HEK293 (cell line): Measurements from ENCODE around the gene PRDM15.

Source experiments
- CTCF ChIA-PET: fragments of 350-600 bp; formaldehyde crosslinking; extraction: SDS; loops from one replicate; lab custom pipeline; 2021; ENCODE audit warnings: antibody characterized with exemption; lab: Yijun Ruan, JAX
- POLR2A ChIA-PET: fragments of 300-600 bp; formaldehyde crosslinking; extraction: SDS; loops from one replicate; lab custom pipeline; 2020; ENCODE audit warnings: antibody characterized with exemption, inconsistent platforms; lab: Yijun Ruan, JAX
- H3K27ac ChIP-seq: fragments of 200-500 bp; sonication (Bioruptor generic); 2 replicates; pipeline ENCODE4 v1.5.1; 2014; ENCODE audit warnings: low read depth, low read length, control low read depth, inconsistent platforms; ENCODE audit errors: extremely low read depth
- H3K36me3 ChIP-seq, 2 experiments: fragments of 200-500 bp in 1 of 2; sonication (Bioruptor generic) in 1 of 2; 1 replicate in 1 of 2; 2 replicates in 1 of 2; pipeline ENCODE4 v1.5.1; 2014 to 2017; ENCODE audit warnings: inconsistent platforms in 2 of 2, low read length in 2 of 2; ENCODE audit not compliant: control insufficient read depth in 2 of 2, insufficient read depth in 1 of 2
- H3K4me1 ChIP-seq: fragments of 200-500 bp; sonication (Bioruptor generic); 2 replicates; pipeline ENCODE4 v1.5.1; 2014; ENCODE audit warnings: mild to moderate bottlenecking, low read length, inconsistent platforms; ENCODE audit not compliant: control insufficient read depth, insufficient read depth
- H3K4me3 ChIP-seq: 2 replicates; pipeline ENCODE4 v1.5.1; 2011; ENCODE audit warnings: low read depth, mild to moderate bottlenecking, control low read depth, low read length, moderate library complexity
- H3K9me3 ChIP-seq: fragments of 200-500 bp; sonication (Bioruptor generic); 2 replicates; pipeline ENCODE4 v1.5.1; 2014; ENCODE audit warnings: low read depth, low read length, inconsistent platforms; ENCODE audit not compliant: control insufficient read depth, insufficient read depth
- BCL11B ChIP-seq: fragments of 450-650 bp; formaldehyde crosslinking; IDR thresholded peaks from 2 replicates; pipeline ENCODE4 v1.5.1; 2016; ENCODE audit warnings: low read depth, missing biosample characterization, missing genetic modification characterization
- GLI2 ChIP-seq: fragments of 450-650 bp; formaldehyde crosslinking; IDR thresholded peaks from 2 replicates; pipeline ENCODE4; 2017; ENCODE audit warnings: missing biosample characterization, missing genetic modification characterization, low read depth, borderline replicate concordance
- HOXC10 ChIP-seq: sonication (generic); formaldehyde crosslinking; IDR thresholded peaks from 2 replicates; pipeline ENCODE4 v1.8.1; 2023; ENCODE audit warnings: mild to moderate bottlenecking, missing genetic modification reagents
- IKZF3 ChIP-seq: fragments of 450-650 bp; IDR thresholded peaks from 2 replicates; pipeline ENCODE4 v1.5.0; 2018; ENCODE audit warnings: missing biosample characterization, mild to moderate bottlenecking, missing genetic modification characterization, moderate library complexity
- MEIS1 ChIP-seq: sonication (generic); formaldehyde crosslinking; IDR thresholded peaks from 2 replicates; pipeline ENCODE4 v1.8.1; 2022; ENCODE audit warnings: missing genetic modification reagents, mild to moderate bottlenecking, borderline replicate concordance
- MYNN ChIP-seq: fragments of 450-650 bp; formaldehyde crosslinking; IDR thresholded peaks from 2 replicates; pipeline ENCODE4 v1.5.1; 2016; ENCODE audit warnings: missing biosample characterization, missing genetic modification characterization, borderline replicate concordance
- PRDM10 ChIP-seq: fragments of 450-650 bp; formaldehyde crosslinking; IDR thresholded peaks from 2 replicates; pipeline ENCODE4 v1.5.1; 2016; ENCODE audit warnings: missing biosample characterization, missing genetic modification characterization
- PRDM6 ChIP-seq: fragments of 450-650 bp; formaldehyde crosslinking; IDR thresholded peaks from 2 replicates; pipeline ENCODE4 v1.5.1; 2017; ENCODE audit warnings: missing biosample characterization, missing genetic modification characterization
- REPIN1 ChIP-seq: fragments of 450-650 bp; formaldehyde crosslinking; IDR thresholded peaks from 2 replicates; pipeline ENCODE4 v1.5.1; 2017; ENCODE audit warnings: missing biosample characterization, missing genetic modification characterization, low read depth
- SCRT2 ChIP-seq: fragments of 450-650 bp; formaldehyde crosslinking; IDR thresholded peaks from 2 replicates; pipeline ENCODE4 v1.5.1; 2016; ENCODE audit warnings: missing biosample characterization, missing genetic modification characterization
- TCF7L2 ChIP-seq: IDR thresholded peaks from 2 replicates; pipeline ENCODE4 v1.6.1; 2011; ENCODE audit warnings: low read depth, mild to moderate bottlenecking, inconsistent platforms, low read length, moderate library complexity, borderline replicate concordance
- ZNF146 ChIP-seq: fragments of 450-650 bp; formaldehyde crosslinking; IDR thresholded peaks from 2 replicates; pipeline ENCODE4 v1.5.1; 2016; ENCODE audit warnings: missing biosample characterization, missing genetic modification characterization
- ZNF184 ChIP-seq: fragments of 450-650 bp; IDR thresholded peaks from 2 replicates; pipeline ENCODE4 v1.5.1; 2018; ENCODE audit warnings: missing biosample characterization, mild to moderate bottlenecking, missing genetic modification characterization
- ZNF2 ChIP-seq: fragments of 450-650 bp; formaldehyde crosslinking; IDR thresholded peaks from 2 replicates; pipeline ENCODE4 v1.5.1; 2016; ENCODE audit warnings: missing biosample characterization, missing genetic modification characterization
- ZNF248 ChIP-seq: fragments of 450-650 bp; formaldehyde crosslinking; IDR thresholded peaks from 2 replicates; pipeline ENCODE4 v1.5.1; 2017; ENCODE audit warnings: missing biosample characterization, missing genetic modification characterization
- ZNF37A ChIP-seq: fragments of 450-650 bp; IDR thresholded peaks from 2 replicates; pipeline ENCODE4 v1.5.1; 2018; ENCODE audit warnings: missing biosample characterization, missing genetic modification characterization
- ZNF423 ChIP-seq: fragments of 450-650 bp; formaldehyde crosslinking; IDR thresholded peaks from 2 replicates; pipeline ENCODE4 v1.5.1; 2016; ENCODE audit warnings: missing biosample characterization, missing genetic modification characterization
- ZNF433 ChIP-seq: fragments of 450-650 bp; formaldehyde crosslinking; IDR thresholded peaks from 2 replicates; pipeline ENCODE4 v1.5.1; 2016; ENCODE audit warnings: missing biosample characterization, missing genetic modification characterization, low read depth
- ZNF449 ChIP-seq: fragments of 450-650 bp; formaldehyde crosslinking; IDR thresholded peaks from 2 replicates; pipeline ENCODE4 v1.5.1; 2017; ENCODE audit warnings: missing biosample characterization, mild to moderate bottlenecking, missing genetic modification characterization, moderate library complexity
- ZNF501 ChIP-seq: fragments of 450-650 bp; formaldehyde crosslinking; IDR thresholded peaks from 2 replicates; pipeline ENCODE4 v1.5.1; 2016; ENCODE audit warnings: missing biosample characterization, missing genetic modification characterization
- ZNF580 ChIP-seq: fragments of 450-650 bp; formaldehyde crosslinking; IDR thresholded peaks from 2 replicates; pipeline ENCODE4 v1.5.1; 2016; ENCODE audit warnings: missing biosample characterization, missing genetic modification characterization
- ZNF623 ChIP-seq: fragments of 450-650 bp; formaldehyde crosslinking; IDR thresholded peaks from 2 replicates; pipeline ENCODE4 v1.5.1; 2016; ENCODE audit warnings: missing biosample characterization, missing genetic modification characterization
- ZNF660 ChIP-seq: fragments of 450-650 bp; IDR thresholded peaks from 2 replicates; pipeline ENCODE4 v1.5.1; 2018; ENCODE audit warnings: missing biosample characterization, mild to moderate bottlenecking, missing genetic modification characterization
- ZNF664 ChIP-seq: fragments of 450-650 bp; formaldehyde crosslinking; IDR thresholded peaks from 2 replicates; pipeline ENCODE4 v1.5.1; 2016; ENCODE audit warnings: missing biosample characterization, missing genetic modification characterization

The PRDM15 gene

GRCh38 chr21:41804381-41804780 lies 74.8 kb downstream of the PRDM15 start:
- POLR2A ChIA-PET: no interaction called here
- no peaks in the 10 kb centered on the region for H3K9me3 ChIP-seq
- H3K4me1 ChIP-seq: no peaks in the 10 kb centered on the region
- CTCF ChIA-PET: interaction anchor here (1.9 kb wide), 1 partner anchor 12 kb away, joined by 5 read pairs; no protein-coding TSS in a partner anchor
- peaks cover 0 to 37% of the 10 kb centered on the region in 2 experiments; a peak in 2 of 3 replicates for H3K36me3 ChIP-seq
- TF ChIP-seq ZNF664 (tag by site-specific recombination) (no peak), ZNF248 (tag by site-specific recombination) (no peak), ZNF433 (no peak), SCRT2 (tag by site-specific recombination) (no peak), TCF7L2 (no peak), HOXC10 (CRISPR knock-in tag) (no peak), ZNF449 (no peak), PRDM6 (tag by site-specific recombination) (no peak)
- H3K4me3 ChIP-seq: no peak overlapping the region
- no peak overlapping the region for H3K27ac ChIP-seq

GRCh38 chr21:41803316-41803715 lies 75.8 kb downstream of the PRDM15 start:
- no peak for TF ChIP-seq GLI2
- no peak for TF ChIP-seq MYNN (tag by site-specific recombination)
- TF ChIP-seq ZNF146: no peak
- TF ChIP-seq ZNF423 (tag by site-specific recombination): no peak
- TF ChIP-seq ZNF580 (tag by site-specific recombination): no peak
- TF ChIP-seq PRDM10 (tag by site-specific recombination): no peak
- no peak for TF ChIP-seq ZNF37A
- TF ChIP-seq REPIN1 (tag by site-specific recombination): no peak
- TF ChIP-seq ZNF248 (tag by site-specific recombination): no peak
- no peak for TF ChIP-seq IKZF3 (tag by site-specific recombination)
- no peak for TF ChIP-seq TCF7L2
- no peak for TF ChIP-seq ZNF184 (tag by site-specific recombination)
- no peak for TF ChIP-seq ZNF623 (tag by site-specific recombination)
- TF ChIP-seq ZNF660 (tag by site-specific recombination): no peak
- no peak for TF ChIP-seq ZNF2
- TF ChIP-seq BCL11B (tag by site-specific recombination): no peak
- no peak for TF ChIP-seq ZNF501
- TF ChIP-seq MEIS1: no peak
- TF ChIP-seq, all 188 proteins: peak for 0
- Histone ChIP-seq H3K4me3 (no peak overlapping the region), H3K27ac (no peak overlapping the region), H3K4me1 (no peaks in the 10 kb centered on the region), H3K9me3 (no peaks in the 10 kb centered on the region), H3K36me3 (peaks cover 0 to 42% of the 10 kb centered on the region in 2 experiments; a peak in 2 of 3 replicates)
- CTCF ChIA-PET: interaction anchor here (0.7 to 1.3 kb wide), 2 partner anchors 14 to 483 kb away, joined by 3 to 6 read pairs; no protein-coding TSS in a partner anchor
- POLR2A ChIA-PET: no interaction called here
